Osteoblast (primary cell): ENCODE measurements around the gene ANO2. TPM values are rescaled to one million over a fixed set of nuclear protein-coding genes. Genes with fewer than 3 reads are reported as not detected.

Experiments
- DNase-seq: peaks from one replicate; pipeline ENCODE4 v3.0.0; 2011; ENCODE audit warnings: low spot score, mixed read lengths; ENCODE audit not compliant: insufficient read length; ENCODE audit errors: missing footprints
- H2AFZ ChIP-seq: 2 replicates; pipeline ENCODE4 v1.6.0; 2011; ENCODE audit warnings: mild to moderate bottlenecking, low read length
- H3K27ac ChIP-seq: 2 replicates; pipeline ENCODE4 v1.5.1; 2011; ENCODE audit warnings: mild to moderate bottlenecking, low read depth, low read length, moderate library complexity
- H3K27me3 ChIP-seq: 2 replicates; pipeline ENCODE4 v1.6.0; 2012; ENCODE audit warnings: mild to moderate bottlenecking, control low read depth, inconsistent platforms, low read length, moderate library complexity; ENCODE audit not compliant: insufficient read depth
- H3K36me3 ChIP-seq: 2 replicates; pipeline ENCODE4 v1.5.1; 2011; ENCODE audit warnings: mild to moderate bottlenecking, low read length, control low read depth, moderate library complexity; ENCODE audit not compliant: insufficient read depth
- H3K4me1 ChIP-seq: 2 replicates; pipeline ENCODE4 v1.5.1; 2011; ENCODE audit warnings: mild to moderate bottlenecking, low read length, control low read depth, moderate library complexity; ENCODE audit not compliant: insufficient read depth
- H3K4me2 ChIP-seq: 2 replicates; pipeline ENCODE4 v1.6.0; 2011; ENCODE audit warnings: mild to moderate bottlenecking, low read length; ENCODE audit not compliant: insufficient read depth
- H3K4me3 ChIP-seq: fragments of 200-600 bp; sonication (generic); 3 replicates; pipeline ENCODE4 v1.5.1; 2012; ENCODE audit warnings: mild to moderate bottlenecking, low read length, inconsistent platforms; ENCODE audit not compliant: insufficient read depth
- H3K79me2 ChIP-seq: 2 replicates; pipeline ENCODE4 v1.6.0; 2012; ENCODE audit warnings: mild to moderate bottlenecking, low read length, control low read depth, inconsistent platforms; ENCODE audit not compliant: insufficient read depth
- H3K9me3 ChIP-seq: 2 replicates; pipeline ENCODE4 v1.5.1; 2011; ENCODE audit warnings: low read depth, low read length, control low read depth
- H4K20me1 ChIP-seq: 2 replicates; pipeline ENCODE4 v1.6.0; 2012; ENCODE audit warnings: mild to moderate bottlenecking, low read length, control low read depth; ENCODE audit not compliant: insufficient read depth
- CTCF ChIP-seq: IDR thresholded peaks from 2 replicates; pipeline ENCODE4 v1.5.1; 2011; ENCODE audit warnings: mild to moderate bottlenecking, low read depth, low read length, moderate library complexity; ENCODE audit errors: extremely low read depth
- total RNA-seq: library from RNA; depleted of rRNA; stranded (reverse); fragments of >200 nt; gene quantifications from 2 replicates; pipeline ENCODE4 v1.2.3, GENCODE V29; 2012

ANO2 gene
- total RNA-seq, 1 donor: under 0.01 TPM

GRCh38 chr12:5708371-5708770, 236.7 kb downstream of the ANO2 start:
- Histone ChIP-seq H3K36me3 (no peaks in the 10 kb centered on the region), H3K4me1 (no peaks in the 10 kb centered on the region), H3K27ac (no peak overlapping the region), H2AFZ (no peak overlapping the region), H3K79me2 (no peaks in the 10 kb centered on the region), H3K4me2 (no peak overlapping the region), H4K20me1 (no peaks in the 10 kb centered on the region), H3K4me3 (no peak overlapping the region), H3K9me3 (no peaks in the 10 kb centered on the region), H3K27me3 (no peaks in the 10 kb centered on the region)
- no peak for DNase-seq
- TF ChIP-seq CTCF: no peak

DNA sequence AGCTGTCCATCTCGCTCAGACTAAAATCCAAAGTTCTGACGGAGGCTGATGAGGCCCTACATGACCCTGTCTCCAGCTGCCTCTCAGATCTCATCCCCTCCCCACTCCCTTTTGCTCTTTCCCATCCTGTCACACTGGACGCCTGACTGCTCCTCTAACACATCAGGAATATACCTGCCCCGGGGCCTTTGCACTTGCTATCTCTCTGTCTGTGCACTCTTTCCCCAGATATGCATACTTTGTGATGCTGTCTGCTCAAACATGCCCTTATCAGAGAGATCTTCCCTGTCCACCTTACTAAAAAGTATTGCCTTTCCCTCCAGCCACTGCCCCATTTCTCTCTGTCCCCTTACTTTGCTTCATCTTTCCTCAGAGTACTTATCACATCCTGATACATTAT, 238.8 kb downstream of the ANO2 start:
- no peaks in the 10 kb centered on the region for H4K20me1 ChIP-seq
- no peak for DNase-seq
- no peak for TF ChIP-seq CTCF
- no peaks in the 10 kb centered on the region for H3K4me1 ChIP-seq
- no peaks in the 10 kb centered on the region for H3K79me2 ChIP-seq
- H3K9me3 ChIP-seq: no peaks in the 10 kb centered on the region
- no peaks in the 10 kb centered on the region for H3K36me3 ChIP-seq
- H2AFZ ChIP-seq: no peak overlapping the region
- no peak overlapping the region for H3K27ac ChIP-seq
- H3K4me2 ChIP-seq: no peak overlapping the region
- H3K4me3 ChIP-seq: no peak overlapping the region
- no peaks in the 10 kb centered on the region for H3K27me3 ChIP-seq

- Histone ChIP-seq H3K36me3 (no peaks in the 10 kb centered on the region), H4K20me1 (no peaks in the 10 kb centered on the region), H3K4me3 (no peak overlapping the region), H3K4me1 (no peaks in the 10 kb centered on the region), H3K9me3 (no peaks in the 10 kb centered on the region), H3K27ac (no peak overlapping the region), H3K4me2 (no peak overlapping the region), H3K79me2 (no peaks in the 10 kb centered on the region), H3K27me3 (no peaks in the 10 kb centered on the region), H2AFZ (no peak overlapping the region)
- DNase-seq: no peak
- TF ChIP-seq CTCF: no peak
Measured at GRCh38 chr12:5705791-5706190, 239.3 kb downstream of the ANO2 start.

GRCh38 chr12:5694759-5695409, 250.2 kb downstream of the ANO2 start:
- H3K27ac ChIP-seq: no peak overlapping the region
- H3K79me2 ChIP-seq: no peaks in the 10 kb centered on the region
- no peak overlapping the region for H3K4me2 ChIP-seq
- no peak overlapping the region for H2AFZ ChIP-seq
- no peaks in the 10 kb centered on the region for H3K9me3 ChIP-seq
- no peaks in the 10 kb centered on the region for H3K4me1 ChIP-seq
- H3K4me3 ChIP-seq: no peak overlapping the region
- H3K36me3 ChIP-seq: no peaks in the 10 kb centered on the region
- no peak for TF ChIP-seq CTCF
- H3K27me3 ChIP-seq: no peaks in the 10 kb centered on the region
- no peak for DNase-seq
- H4K20me1 ChIP-seq: no peaks in the 10 kb centered on the region
